HTR-8/SVneo (cell line): ENCODE measurements around the gene SLC17A5.
"Not testable (repeated sequence)": the region's sequence is repeated elsewhere in the genome, so short reads cannot be mapped to it uniquely, and the experiment has no call there.

Experiments used
- DNase-seq: peaks from one replicate; pipeline ENCODE4 v3.0.0; 2011; ENCODE audit warnings: low spot score, mixed read lengths; ENCODE audit not compliant: insufficient read length
- FAIRE-seq: peaks from 2 replicates; lab custom pipeline; 2011; peaks lifted over from hg19 to GRCh38; lab: Jason Lieb, UNC

Gene SLC17A5

DNA sequence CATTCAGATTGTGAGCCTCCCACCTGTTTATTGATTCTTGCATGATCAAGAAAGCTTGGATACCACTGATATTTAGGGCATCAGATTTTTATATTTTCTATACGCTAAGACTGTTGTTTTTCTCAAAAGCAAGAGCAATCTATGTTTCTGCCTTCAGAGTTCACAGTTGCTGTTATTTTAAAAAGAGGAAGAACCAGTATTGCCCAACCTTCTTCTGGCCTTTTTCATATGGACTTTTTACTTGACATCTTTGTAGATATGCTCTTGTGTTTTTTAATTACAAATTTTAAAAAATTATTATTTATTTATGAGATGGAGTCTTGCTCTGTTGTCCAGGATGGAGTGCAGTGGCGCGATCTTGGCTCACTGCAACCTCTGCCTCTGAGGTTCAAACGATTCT lies 28.9 kb downstream of the SLC17A5 start:
- no peak for DNase-seq
- no peak for FAIRE-seq

DNA sequence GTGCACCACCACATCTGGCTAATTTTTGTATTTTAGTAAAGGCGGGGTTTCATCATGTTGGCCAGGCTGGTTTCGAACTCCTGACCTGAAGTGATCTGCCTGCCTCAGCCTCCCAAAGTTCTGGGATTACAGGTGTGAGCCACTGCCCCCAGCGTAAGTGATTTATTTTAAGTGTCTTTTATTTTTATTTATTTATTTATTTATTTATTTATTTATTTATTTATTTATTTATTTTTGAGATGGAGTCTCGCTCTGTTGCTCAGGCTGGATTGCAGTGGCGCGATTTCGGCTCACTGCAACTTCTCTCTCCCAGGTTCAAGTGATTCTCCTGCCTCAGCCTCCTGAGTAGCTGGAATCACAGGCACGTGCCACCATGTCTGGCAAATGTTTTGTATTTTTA lies 30.3 kb downstream of the SLC17A5 start:
- not testable (repeated sequence) for DNase-seq, FAIRE-seq

DNA sequence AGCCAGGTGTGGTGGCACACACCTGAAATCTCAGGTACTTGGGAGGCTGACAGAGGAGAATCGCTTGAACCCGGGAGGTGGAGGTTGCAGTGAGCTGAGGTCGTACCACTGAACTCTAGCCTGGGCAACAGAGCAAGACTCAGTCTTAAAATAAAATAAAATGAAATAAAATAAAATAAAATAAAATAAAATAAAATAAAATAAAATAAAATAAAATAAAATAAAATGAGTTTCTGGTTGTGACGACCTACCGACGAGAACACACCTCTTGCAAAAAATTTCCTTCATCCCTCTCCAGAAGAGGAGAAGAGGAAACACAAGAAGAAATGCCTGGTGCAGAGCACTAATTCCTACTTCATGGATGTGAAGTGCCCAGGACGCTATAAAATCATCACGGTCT lies 35.7 kb downstream of the SLC17A5 start:
- not testable (repeated sequence) for DNase-seq, FAIRE-seq

DNA sequence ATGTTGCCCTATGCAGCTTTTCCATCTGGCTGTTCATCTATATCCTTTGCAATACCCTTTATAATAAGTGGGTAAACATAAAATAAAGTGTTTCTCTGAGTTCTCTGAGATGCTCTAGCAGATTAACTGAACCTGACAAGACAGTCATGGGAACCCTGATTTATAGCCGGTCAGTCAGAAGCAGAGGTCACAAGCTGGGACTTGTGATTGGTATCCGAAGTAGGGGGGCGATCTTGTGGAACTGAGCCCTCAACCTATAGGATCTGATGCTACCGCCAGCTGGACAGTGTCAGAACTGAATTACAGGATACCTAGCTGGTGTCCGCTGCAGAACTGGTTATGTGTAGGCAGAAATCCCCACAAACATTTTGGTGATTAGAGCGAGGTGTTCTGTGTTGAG lies 39.0 kb downstream of the SLC17A5 start:
- DNase-seq = no peak

DNA sequence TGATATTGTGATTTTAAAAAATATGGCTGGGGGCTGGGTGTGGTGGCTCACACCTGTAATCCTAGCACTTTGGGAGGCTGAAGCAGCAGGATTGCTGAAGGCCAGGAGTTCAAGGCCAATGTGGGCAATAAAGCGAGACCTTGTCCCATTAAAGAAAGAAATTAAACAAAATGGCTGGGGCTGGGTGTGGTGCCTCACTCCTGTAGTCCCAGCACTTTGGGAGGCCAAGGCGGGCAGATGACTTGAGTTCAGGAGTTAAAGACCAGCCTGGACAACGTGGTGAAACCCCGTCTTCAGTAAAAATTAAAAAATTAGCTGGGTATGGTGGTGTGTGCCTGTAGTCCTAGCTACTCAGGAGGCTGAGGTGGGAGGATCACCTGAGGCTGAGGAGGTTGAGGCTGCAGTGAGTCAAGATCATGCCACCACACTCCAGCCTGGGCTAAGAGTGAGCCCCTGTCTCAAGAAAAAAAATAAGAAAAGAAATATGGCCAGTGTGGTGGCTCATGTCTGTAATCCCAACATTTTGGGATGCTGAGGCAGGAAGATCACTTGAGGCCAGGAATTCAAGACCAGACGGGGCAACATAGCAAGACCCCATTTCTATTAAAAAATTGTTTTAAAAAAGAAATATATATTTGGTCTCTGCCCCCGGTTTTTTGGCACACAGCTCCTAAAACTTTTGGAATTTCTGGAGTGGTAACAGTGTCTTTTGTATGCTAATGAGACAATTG lies 39.8 kb downstream of the SLC17A5 start:
- FAIRE-seq (no peak), DNase-seq (no peak)

More for the DNA sequence above, 39.0 kb downstream of the SLC17A5 start:
- FAIRE-seq = no peak

DNA sequence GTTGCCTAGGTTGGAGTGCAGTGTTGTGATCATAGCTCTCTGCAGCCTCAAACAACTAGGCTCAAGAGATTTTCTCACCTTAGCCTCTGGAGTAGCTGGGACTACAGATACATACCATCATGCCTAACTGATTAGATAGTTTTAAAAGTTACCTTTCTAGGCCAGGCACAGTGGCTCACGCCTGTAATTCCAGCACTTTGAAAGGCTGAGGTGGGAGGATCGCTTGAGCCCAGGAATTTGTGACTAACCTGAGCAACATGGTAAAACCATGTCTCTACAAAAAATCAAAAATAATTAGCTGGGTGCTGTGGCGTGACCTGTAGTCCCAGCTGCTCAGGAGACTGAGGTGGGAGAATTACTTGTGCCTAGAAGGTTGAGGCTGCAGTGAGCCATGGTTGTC lies 41.2 kb downstream of the SLC17A5 start:
- DNase-seq (no peak), FAIRE-seq (no peak)

DNA sequence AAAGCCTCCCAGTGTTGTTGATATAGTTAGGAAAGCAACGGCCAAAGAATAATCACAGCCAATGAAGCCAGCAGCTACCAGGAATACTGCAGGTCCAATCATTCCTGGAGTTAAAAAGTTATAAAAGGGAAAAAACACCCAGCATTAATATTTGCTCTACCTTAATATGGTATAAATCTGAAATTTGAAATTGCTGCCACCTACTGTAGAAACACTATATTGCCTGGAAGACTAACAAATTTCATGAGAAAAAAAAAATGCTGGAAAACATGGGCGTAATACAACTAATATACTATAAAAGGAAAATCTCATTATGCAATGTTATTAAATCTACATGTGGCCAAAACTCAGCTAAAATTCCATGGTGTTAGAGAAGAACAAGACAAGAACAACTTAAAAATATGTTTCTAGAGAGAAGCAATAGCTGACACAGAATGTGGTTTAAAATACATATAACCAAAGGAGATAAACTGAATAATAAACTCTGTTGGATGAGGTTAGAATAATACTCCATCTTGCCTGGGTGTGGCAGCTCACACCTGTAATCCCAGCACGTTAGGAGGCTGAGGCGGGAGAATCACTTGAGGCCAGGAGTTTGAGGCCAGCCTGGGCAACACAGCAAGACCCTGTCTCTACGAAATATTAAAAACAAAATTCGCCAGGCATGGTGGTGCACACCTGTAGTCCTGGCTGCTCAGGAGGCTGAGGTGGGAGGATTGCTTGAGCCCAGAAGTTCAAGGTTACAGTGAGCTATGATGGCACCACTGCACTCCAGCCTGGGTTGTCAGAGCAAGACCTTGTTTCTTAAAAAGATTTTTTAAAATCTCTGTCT lies 43.1 kb downstream of the SLC17A5 start:
- no peak for FAIRE-seq
- DNase-seq = peak; percentile 53

DNA sequence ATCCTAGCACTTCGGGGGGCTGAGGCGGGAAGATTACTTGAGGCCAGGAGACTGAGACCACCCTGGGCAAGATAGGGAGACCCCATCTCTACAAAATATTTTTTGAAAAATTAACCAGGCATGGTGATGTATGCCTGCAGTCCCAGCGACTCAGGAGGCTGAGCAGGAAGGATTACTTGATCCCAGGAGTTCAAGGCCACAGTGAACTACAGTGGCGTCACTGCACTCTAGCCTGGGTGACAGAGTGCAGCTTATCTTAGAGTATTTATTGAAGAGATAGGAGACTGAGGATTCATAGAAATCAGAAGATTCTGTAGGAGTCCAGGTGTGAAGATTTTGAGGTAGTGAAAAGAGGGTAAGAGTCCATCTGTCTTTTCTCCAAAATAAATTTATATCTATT lies 45.0 kb downstream of the SLC17A5 start:
- no peak for FAIRE-seq
- DNase-seq = no peak

DNA sequence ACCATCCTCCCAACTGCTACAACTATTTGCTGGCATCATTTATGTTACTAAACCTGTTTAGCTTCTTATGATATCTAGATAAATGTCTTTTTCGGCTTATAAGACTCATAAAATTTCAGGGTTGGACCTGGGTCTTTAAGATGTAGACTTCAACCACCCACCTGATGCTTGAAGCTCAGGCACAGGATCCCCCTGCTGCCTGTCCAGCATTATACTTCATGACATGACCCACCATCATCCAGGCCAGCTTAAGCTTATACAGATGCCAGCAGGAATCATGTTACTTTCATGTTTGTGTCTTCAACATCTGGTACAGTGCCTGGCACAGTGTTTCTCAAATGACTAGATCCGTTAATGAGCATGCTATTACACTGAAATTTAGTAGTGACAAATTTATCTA lies 47.4 kb downstream of the SLC17A5 start:
- FAIRE-seq (peak; percentile 20), DNase-seq (no peak)

DNA sequence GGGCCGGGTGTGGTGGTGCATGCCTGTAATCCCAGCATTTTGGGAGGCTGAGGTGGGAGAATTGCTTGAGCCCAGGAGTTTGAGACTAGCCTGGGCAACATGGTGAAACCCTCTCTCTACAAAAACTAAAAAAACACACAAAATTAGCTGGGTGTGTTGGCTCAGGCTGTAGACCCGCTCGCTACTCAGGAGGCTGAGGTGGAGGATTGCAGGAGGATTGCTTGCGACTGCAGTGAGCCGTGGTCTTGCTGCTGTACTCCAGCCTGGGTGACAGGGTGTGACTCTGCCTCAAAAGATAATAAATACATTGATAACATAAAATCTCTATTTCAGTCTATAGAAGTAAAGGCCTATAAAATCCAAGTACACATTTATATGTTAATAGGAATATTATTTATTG lies 49.3 kb downstream of the SLC17A5 start:
- FAIRE-seq = no peak
- DNase-seq = no peak

DNA sequence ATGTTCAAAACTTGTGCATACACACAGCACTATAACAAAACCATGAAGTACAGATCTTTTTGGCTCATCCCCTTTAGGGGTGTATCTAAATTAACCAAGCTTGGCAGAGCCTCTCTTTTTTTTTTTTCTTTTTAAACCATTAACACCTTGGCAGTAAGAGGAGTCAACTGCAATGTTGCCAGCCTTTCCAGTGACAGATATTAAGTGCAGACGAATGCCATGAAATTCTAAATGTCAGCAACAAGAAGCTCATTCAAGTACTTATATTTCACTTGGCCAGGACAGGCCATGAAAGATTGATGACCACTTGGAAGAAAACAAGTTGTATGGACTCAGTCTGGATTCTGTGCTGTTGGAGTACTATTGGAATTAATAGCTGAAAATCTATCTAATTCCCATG lies 49.8 kb downstream of the SLC17A5 start:
- DNase-seq = no peak
- FAIRE-seq = no peak

DNA sequence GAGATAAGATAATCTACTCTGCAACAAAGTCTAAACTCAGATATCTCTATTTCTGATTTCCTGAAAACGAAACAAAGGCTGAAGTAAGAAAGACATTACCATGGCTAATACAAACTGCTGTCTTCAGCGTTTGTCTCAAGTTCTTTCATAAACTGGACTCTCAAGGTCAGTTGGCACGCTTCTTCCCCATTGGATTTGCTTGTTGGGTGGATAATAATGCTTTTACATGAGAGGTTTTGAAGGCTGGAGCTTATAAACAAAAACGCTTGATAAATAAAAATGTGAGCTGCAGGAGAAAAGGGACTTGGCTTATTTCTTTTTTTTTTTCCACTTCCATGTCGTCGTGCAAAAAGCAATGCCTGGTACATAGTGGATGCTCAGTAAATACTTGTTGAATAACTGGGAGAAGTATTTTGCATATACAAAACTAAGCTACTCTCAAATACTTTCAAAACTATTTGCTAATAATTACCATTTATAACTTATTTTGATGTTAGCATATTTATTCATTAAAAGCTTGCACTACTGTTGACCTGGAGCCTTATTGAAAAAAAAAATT lies 67.3 kb downstream of the SLC17A5 start:
- DNase-seq = no peak
- no peak for FAIRE-seq

DNA sequence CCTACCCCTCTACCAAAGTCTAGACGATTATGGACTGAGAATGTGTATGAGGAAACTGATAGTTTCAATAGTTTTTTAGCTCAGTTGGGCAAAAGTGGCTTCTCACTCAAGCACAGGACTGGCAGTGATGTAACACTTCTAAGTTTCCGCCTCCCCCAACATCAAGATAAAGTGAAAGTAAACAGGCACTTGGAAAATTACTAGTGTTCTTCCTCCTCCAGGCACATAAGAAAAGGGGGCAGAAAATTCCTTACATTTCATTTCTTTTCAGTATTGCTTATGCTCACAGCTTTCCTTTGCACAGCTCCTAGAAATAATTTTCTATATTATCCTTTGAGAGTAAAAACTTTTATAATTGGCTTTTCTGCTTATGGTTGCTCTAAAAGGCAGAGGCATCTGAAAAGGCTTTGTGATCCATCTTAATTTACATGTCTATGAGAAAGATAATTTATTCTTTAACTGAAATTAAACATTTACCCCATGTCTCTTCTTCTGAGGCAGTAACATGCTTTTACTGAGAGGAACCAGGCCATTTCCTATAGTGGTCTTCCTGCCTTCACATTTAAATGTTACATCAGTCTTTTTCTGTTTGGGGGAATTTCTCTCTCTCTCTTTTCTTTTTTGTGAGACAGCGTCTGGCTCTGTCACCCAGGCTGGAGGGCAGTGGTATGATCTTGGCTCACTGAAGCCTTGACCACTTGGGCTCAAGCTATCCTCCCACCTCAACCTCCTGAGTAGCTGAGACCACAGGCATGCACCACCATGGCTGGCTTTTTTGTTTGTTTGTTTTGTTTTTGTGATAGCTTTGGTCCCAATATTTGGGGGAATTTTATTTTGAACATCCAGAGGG lies 68.0 kb downstream of the SLC17A5 start:
- no peak for FAIRE-seq
- DNase-seq = no peak

DNA sequence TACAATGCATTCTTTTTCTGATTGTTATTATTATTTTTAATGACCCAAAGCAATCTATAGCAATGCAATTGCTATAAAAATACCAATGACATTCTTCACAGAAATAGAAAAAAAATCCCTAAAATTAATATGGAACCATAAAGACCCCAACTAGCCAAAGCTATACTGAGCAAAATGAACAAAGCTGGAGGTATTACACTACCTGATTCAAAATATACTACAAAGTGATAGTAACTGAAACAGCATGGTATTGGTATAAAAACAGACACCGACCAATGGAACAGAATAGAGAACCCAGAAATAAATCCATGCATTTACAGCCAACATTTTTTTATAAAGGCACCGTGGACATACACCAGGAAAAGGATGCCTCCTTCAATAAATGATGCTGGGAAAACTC lies 72.5 kb downstream of the SLC17A5 start:
- DNase-seq = no peak
- no peak for FAIRE-seq

DNA sequence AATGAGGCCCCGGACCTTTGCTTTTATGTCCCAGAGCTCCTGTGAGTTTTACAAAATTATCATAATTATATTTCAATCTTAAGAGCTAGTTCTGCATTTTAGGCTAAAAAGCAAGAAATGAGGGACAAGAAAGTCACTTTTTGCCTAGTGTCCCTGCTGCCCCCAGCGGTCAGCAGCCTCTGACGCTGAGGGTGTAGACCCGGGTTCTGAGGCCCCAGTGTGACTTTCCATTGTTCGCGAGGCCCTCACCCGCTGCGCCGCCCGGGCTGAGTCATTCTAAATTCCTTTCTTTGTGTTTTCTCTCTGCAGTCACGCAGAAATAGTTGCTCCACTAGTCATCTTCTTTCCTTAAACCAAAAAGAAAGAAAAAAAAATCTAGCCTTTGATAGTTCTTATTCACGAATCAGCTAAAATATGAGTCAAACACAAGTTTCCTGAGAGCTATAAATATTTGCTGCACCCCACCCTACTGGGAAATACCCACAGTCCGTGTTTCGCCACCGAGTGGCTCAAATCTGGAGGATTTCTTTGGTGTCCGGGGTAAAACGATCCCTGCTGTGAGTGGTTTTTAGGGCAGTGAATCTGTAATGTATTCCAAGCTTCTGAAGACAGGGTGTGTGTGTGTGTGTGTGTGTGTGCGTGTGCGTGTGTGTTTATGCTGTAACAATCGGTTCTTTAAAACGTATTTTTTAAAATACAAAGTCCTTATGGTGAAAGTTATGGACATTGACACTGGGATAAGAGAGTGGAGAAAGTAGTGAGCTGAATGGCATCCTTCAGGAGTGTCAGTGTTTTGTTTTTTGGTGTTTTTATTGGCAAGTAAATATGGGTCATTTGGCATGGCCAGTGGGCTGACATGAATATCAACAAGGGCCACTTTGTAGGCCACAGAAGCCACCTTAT lies 73.3 kb downstream of the SLC17A5 start:
- DNase-seq = peak; percentile 87
- FAIRE-seq = no peak

DNA sequence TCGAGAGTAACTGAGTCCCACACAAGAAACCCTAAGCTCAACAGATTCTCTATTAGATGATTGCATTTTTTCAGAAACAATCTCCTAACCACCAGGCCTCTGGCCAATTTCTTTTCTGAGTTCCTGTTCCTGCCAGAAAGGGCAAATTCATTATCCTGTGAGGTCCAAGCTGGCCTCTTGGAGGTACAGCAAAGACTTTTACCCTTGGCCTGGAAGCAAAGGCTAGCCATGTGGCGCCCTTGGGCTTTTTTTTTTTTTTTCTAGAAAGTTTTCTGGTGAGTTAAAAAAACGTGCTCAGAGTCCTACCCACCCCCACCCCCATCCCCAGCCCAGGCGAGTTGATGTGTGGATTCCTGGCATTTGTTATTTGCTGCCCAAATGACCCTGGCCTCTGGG lies 73.9 kb downstream of the SLC17A5 start:
- DNase-seq = no peak
- FAIRE-seq = no peak

DNA sequence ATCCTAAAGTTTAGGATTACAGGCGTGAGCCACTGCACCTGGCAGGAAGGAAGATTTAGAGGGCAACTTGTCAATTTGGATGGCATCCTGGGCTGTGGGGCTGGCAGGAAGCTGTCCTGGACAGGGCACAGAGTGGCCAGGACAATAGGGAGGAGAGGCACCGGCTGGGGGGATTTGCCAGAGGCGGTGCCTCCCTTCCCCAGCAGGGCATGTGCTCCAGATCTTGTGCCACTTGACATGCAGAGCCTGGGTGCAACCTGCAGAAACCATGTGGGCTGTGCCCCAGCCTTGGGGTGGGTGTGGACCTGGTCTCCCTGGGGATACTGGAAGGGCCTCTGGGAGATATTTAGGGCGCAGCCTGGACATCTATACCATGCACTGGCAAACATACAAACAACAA lies 74.4 kb downstream of the SLC17A5 start:
- FAIRE-seq = no peak
- no peak for DNase-seq

DNA sequence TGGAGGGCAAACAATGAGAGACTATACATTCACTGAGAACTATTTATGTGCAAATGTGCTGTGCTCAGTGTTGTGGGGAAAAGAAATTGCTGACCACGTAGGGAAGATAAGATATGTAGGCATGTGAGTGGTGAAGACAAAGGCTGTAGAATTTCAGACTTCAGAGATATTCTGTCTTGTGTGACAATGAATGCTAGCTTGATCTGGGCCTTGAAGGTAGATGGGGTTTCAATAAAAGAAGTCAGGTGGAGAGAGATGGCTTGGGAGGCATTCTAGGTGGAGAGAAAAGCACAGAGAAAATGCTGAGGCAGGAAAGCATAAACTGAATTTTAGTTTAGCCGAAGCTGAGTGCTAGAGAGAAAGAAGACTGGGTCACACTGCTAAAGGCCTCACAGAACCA lies 76.1 kb downstream of the SLC17A5 start:
- no peak for FAIRE-seq
- DNase-seq = no peak

DNA sequence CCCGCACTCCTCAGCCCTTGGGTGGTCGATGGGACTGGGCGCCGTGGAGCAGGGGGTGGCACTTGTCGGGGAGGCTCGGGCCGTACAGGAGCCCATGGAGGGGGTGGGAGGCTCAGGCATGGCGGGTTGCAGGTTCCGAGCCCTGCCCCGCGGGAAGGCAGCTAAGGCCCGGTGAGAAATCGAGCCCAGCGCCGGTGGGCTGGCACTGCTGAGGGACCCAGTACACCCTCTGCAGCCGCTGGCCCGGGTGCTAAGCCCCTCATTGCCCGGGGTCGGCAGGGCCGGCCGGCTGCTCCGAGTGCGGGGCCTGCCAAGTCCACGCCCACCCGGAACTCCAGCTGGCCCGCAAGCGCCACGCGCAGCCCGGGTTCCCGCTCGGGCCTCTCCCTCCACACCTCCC lies 81.3 kb downstream of the SLC17A5 start:
- FAIRE-seq, DNase-seq: not testable (repeated sequence)
